Measurements from ENCODE around the gene PPM1J. TPM values are rescaled to one million over a fixed set of nuclear protein-coding genes. Genes with fewer than 3 reads are reported as not detected.

PPM1J gene
- total RNA-seq, 1 donor: 1.1 TPM

DNA sequence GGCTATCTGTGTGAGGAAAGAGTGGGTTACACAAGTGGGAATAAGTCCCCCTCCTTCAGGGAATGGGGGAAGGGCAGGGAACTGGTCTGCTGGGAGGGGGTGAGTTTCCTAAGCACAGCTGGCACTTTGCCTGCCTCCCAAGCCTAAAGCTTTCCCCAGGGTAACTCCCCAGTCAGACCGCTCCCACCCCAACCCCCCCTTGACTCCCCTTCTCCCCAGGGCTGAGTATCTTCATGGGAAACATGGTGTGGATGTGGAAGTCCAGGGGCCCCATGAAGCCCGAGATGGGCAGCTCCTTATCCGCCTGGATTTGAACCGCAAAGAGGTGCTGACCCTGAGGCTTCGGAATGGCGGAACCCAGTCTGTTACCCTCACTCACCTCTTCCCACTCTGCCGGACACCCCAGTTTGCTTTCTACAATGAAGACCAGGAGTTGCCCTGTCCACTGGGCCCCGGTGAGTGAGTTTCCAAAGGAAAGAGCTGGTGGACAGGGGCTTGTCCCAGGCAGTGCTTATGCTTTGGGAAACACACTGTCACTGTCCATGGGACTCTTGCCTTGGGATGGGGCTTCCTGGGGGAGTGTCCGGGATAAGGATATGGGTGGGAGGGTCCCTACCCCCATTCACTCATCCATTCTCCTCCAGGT lies 25.8 kb downstream of the PPM1J start:
- peaks cover 17% of the 10 kb centered on the region for H3K79me2 ChIP-seq (ENCODE audit: insufficient read depth, low read length)
- peak; percentile 56 for DNase-seq (ENCODE audit: insufficient read length, low spot score, missing footprints)
- H2AFZ ChIP-seq (ENCODE audit: low read length): no peak overlapping the region
- no peak overlapping the region for H3K4me3 ChIP-seq (ENCODE audit: insufficient read depth, low read length)
- H3K9me3 ChIP-seq (ENCODE audit: low read depth, low read length): no peaks in the 10 kb centered on the region
- H3K27ac ChIP-seq (ENCODE audit: low read depth, low read length): no peak overlapping the region
- peaks cover 22% of the 10 kb centered on the region for H4K20me1 ChIP-seq (ENCODE audit: insufficient read depth, low read length)
- H3K36me3 ChIP-seq (ENCODE audit: insufficient read depth, low read length): peaks cover 52% of the 10 kb centered on the region
- peaks cover 8% of the 10 kb centered on the region for H3K4me1 ChIP-seq (ENCODE audit: insufficient read depth, low read length)
- H3K4me2 ChIP-seq (ENCODE audit: insufficient read depth, low read length): no peak overlapping the region
- TF ChIP-seq, protein P1, sequence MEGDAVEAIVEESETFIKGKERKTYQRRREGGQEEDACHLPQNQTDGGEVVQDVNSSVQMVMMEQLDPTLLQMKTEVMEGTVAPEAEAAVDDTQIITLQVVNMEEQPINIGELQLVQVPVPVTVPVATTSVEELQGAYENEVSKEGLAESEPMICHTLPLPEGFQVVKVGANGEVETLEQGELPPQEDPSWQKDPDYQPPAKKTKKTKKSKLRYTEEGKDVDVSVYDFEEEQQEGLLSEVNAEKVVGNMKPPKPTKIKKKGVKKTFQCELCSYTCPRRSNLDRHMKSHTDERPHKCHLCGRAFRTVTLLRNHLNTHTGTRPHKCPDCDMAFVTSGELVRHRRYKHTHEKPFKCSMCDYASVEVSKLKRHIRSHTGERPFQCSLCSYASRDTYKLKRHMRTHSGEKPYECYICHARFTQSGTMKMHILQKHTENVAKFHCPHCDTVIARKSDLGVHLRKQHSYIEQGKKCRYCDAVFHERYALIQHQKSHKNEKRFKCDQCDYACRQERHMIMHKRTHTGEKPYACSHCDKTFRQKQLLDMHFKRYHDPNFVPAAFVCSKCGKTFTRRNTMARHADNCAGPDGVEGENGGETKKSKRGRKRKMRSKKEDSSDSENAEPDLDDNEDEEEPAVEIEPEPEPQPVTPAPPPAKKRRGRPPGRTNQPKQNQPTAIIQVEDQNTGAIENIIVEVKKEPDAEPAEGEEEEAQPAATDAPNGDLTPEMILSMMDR (IDR thresholded peaks at IDR 0.05; ENCODE audit: extremely low read depth, low read depth, low read length): no peak
- no peaks in the 10 kb centered on the region for H3K27me3 ChIP-seq (ENCODE audit: insufficient read depth, low read length)

DNA sequence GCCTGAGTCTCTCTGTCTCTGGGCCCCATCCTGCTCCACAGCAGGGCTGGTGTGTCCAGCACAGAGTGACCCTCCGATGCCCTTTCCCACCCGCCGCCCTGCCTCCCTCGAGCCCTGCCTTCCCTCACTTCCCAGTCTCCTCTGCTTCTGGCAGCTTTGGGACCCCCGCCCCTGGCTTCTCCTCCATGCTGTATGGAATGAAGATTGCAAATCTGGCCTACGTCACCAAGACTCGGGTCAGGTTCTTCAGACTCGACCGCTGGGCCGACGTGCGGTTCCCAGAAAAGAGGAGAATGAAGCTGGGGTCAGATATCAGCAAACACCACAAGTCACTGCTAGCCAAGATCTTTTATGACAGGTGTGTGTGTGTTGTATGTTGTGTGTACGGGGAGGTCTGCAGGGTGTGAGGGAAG lies 26.3 kb downstream of the PPM1J start:
- H3K36me3 ChIP-seq (ENCODE audit: insufficient read depth, low read length): peaks cover 46% of the 10 kb centered on the region
- H3K79me2 ChIP-seq (ENCODE audit: insufficient read depth, low read length): peaks cover 17% of the 10 kb centered on the region
- H3K9me3 ChIP-seq (ENCODE audit: low read depth, low read length): no peaks in the 10 kb centered on the region
- peaks cover 8% of the 10 kb centered on the region for H3K4me1 ChIP-seq (ENCODE audit: insufficient read depth, low read length)
- no peak overlapping the region for H2AFZ ChIP-seq (ENCODE audit: low read length)
- H4K20me1 ChIP-seq (ENCODE audit: insufficient read depth, low read length): peaks cover 22% of the 10 kb centered on the region
- H3K27ac ChIP-seq (ENCODE audit: low read depth, low read length): no peak overlapping the region
- TF ChIP-seq, protein P1 (IDR thresholded peaks at IDR 0.05; ENCODE audit: extremely low read depth, low read depth, low read length): no peak
- H3K4me3 ChIP-seq (ENCODE audit: insufficient read depth, low read length): no peak overlapping the region
- H3K4me2 ChIP-seq (ENCODE audit: insufficient read depth, low read length): no peak overlapping the region
- no peaks in the 10 kb centered on the region for H3K27me3 ChIP-seq (ENCODE audit: insufficient read depth, low read length)
- peak; percentile 66 for DNase-seq (ENCODE audit: insufficient read length, low spot score, missing footprints)

DNA sequence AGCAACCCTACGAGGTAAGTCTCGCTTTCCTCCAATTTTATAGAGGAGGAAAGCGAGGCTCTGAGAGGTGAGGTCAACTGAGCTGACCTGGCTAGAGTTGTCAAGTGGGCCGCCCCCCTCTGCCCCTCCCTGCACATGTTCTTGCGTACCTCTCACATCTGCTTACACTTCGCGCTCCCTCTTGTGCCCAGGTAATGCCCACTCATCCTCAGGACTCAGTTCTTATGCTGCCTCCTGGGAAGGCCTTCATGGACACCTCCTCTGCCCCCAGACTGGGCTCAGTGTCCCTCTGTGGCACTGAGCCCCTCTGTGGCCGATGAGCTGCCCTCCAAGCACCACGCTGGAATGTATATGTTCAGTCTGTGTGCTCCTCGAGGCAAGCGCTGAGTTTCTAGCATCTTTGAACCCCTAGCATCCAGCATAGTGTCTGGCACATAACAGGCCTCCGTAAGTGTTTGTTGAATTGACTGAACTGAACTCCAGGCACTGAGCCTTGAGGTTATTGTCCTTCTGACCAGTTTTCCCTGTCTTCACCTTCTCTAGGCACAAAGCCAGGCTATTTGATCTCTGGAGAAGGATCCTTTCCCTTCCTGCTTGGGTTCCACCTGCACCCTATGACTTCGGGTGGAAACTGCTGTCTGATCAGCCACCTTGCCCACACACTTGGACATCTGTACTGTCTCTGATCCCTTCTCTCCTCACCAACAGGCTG lies 27.2 kb downstream of the PPM1J start:
- peaks cover 22% of the 10 kb centered on the region for H4K20me1 ChIP-seq (ENCODE audit: insufficient read depth, low read length)
- TF ChIP-seq, protein P1 (IDR thresholded peaks at IDR 0.05; ENCODE audit: extremely low read depth, low read depth, low read length): no peak
- H3K4me1 ChIP-seq (ENCODE audit: insufficient read depth, low read length): peaks cover 8% of the 10 kb centered on the region
- peak; percentile 39 for DNase-seq (ENCODE audit: insufficient read length, low spot score, missing footprints)
- H3K4me2 ChIP-seq (ENCODE audit: insufficient read depth, low read length): no peak overlapping the region
- no peaks in the 10 kb centered on the region for H3K9me3 ChIP-seq (ENCODE audit: low read depth, low read length)
- peaks cover 38% of the 10 kb centered on the region for H3K36me3 ChIP-seq (ENCODE audit: insufficient read depth, low read length)
- H2AFZ ChIP-seq (ENCODE audit: low read length): no peak overlapping the region
- no peak overlapping the region for H3K4me3 ChIP-seq (ENCODE audit: insufficient read depth, low read length)
- no peak overlapping the region for H3K27ac ChIP-seq (ENCODE audit: low read depth, low read length)
- H3K27me3 ChIP-seq (ENCODE audit: insufficient read depth, low read length): no peaks in the 10 kb centered on the region
- peaks cover 25% of the 10 kb centered on the region for H3K79me2 ChIP-seq (ENCODE audit: insufficient read depth, low read length)

DNA sequence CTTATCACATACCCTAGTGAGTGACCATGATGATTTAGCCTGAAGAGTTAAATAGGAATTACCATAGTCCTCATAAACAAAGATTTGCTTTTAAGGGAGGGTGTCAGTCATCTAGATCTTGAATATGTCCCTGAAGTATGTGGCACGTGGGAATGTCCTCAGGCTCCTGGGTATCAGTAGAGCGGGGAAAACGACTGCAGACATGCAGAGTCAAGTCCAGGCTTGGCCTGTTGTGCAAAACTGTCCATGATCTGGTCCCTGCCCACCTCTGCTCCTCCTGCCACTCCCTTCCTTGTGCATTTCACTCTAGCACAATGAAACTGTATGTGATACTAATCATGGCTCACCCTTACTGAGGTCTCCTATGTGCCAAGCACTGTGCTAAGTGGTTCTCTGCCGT lies 27.8 kb downstream of the PPM1J start:
- H3K27ac ChIP-seq (ENCODE audit: low read depth, low read length): no peak overlapping the region
- TF ChIP-seq, protein P1 (IDR thresholded peaks at IDR 0.05; ENCODE audit: extremely low read depth, low read depth, low read length): no peak
- H3K36me3 ChIP-seq (ENCODE audit: insufficient read depth, low read length): peaks cover 32% of the 10 kb centered on the region
- H3K4me3 ChIP-seq (ENCODE audit: insufficient read depth, low read length): no peak overlapping the region
- H3K27me3 ChIP-seq (ENCODE audit: insufficient read depth, low read length): no peaks in the 10 kb centered on the region
- no peak overlapping the region for H2AFZ ChIP-seq (ENCODE audit: low read length)
- peaks cover 27% of the 10 kb centered on the region for H3K79me2 ChIP-seq (ENCODE audit: insufficient read depth, low read length)
- H3K4me2 ChIP-seq (ENCODE audit: insufficient read depth, low read length): no peak overlapping the region
- peaks cover 8% of the 10 kb centered on the region for H3K4me1 ChIP-seq (ENCODE audit: insufficient read depth, low read length)
- H3K9me3 ChIP-seq (ENCODE audit: low read depth, low read length): no peaks in the 10 kb centered on the region
- H4K20me1 ChIP-seq (ENCODE audit: insufficient read depth, low read length): peaks cover 23% of the 10 kb centered on the region
- no peak for DNase-seq (ENCODE audit: insufficient read length, low spot score, missing footprints)
